IMR-90 (cell line): ENCODE data around the gene GFY. TPM values are rescaled to one million over a fixed set of nuclear protein-coding genes. Genes with fewer than 3 reads are reported as not detected.

Experiments used
- ATAC-seq: fragments of 200-7000 bp; cut with Tn5 transposase; 2 replicates; pipeline ENCODE4 v1.9.1; 2020; ENCODE audit warnings: low read depth, mild to moderate bottlenecking, moderate library complexity
- BruUV-seq: library from RNA; stranded (reverse); fragments of 400-500 nt; replicated peaks from 2 replicates; lab custom pipeline; 2021; lab: Mats Ljungman, UMichigan
- CTCF ChIA-PET: fragments of 300-600 bp; formaldehyde crosslinking; extraction: SDS; loops from one replicate; lab custom pipeline; 2021; ENCODE audit warnings: antibody characterized with exemption; lab: Yijun Ruan, JAX
- POLR2A ChIA-PET: fragments of 300-600 bp; sonication (Branson Sonifier 250); formaldehyde crosslinking; loops from one replicate; lab custom pipeline; 2022; ENCODE audit warnings: antibody characterized with exemption; ENCODE audit not compliant: unreplicated experiment; lab: Charles Lee
- DNase-seq: peaks from one replicate; pipeline ENCODE4 v3.0.0; 2013
- H2AFZ ChIP-seq: replicated peaks from 2 replicates; pipeline ENCODE3; 2013; ENCODE audit warnings: low read length, mild to moderate bottlenecking; ENCODE audit not compliant: poor library complexity
- H2AK5ac ChIP-seq: 2 replicates; pipeline ENCODE4 v1.6.1; 2013; ENCODE audit warnings: low read depth, low read length, inconsistent platforms
- H2AK9ac ChIP-seq: replicated peaks from 2 replicates; pipeline ENCODE3; 2013; ENCODE audit warnings: mild to moderate bottlenecking, low read depth, low read length, moderate library complexity; ENCODE audit not compliant: poor library complexity
- H2BK120ac ChIP-seq: 2 replicates; pipeline ENCODE4 v1.6.1; 2013; ENCODE audit warnings: low read depth, low read length, inconsistent platforms
- H2BK15ac ChIP-seq: 3 replicates; pipeline ENCODE4 v1.6.1; 2013; ENCODE audit warnings: low read depth, low read length, inconsistent platforms
- H2BK20ac ChIP-seq: 2 replicates; pipeline ENCODE4 v1.6.1; 2013; ENCODE audit warnings: low read depth, mild to moderate bottlenecking, inconsistent platforms, low read length, moderate library complexity
- H2BK5ac ChIP-seq: 2 replicates; pipeline ENCODE4 v1.6.1; 2013; ENCODE audit warnings: mild to moderate bottlenecking, low read depth, low read length, inconsistent platforms; ENCODE audit not compliant: poor library complexity, severe bottlenecking
- H3K14ac ChIP-seq: replicated peaks from 2 replicates; pipeline ENCODE4 v1.6.1; 2013; ENCODE audit warnings: low read depth, low read length, inconsistent platforms
- H3K18ac ChIP-seq: 2 replicates; pipeline ENCODE4 v1.6.1; 2013; ENCODE audit warnings: low read depth, low read length, control low read depth
- H3K23ac ChIP-seq: 2 replicates; pipeline ENCODE4 v1.6.1; 2013; ENCODE audit warnings: low read depth, low read length, inconsistent platforms
- H3K27ac ChIP-seq: 2 replicates; pipeline ENCODE4 v1.5.1; 2013; ENCODE audit warnings: mild to moderate bottlenecking, control low read depth, low read length; ENCODE audit not compliant: insufficient read depth
- H3K27me3 ChIP-seq: 2 replicates; pipeline ENCODE4 v1.6.1; 2013; ENCODE audit warnings: low read length; ENCODE audit not compliant: control insufficient read depth, insufficient read depth
- H3K36me3 ChIP-seq: 2 replicates; pipeline ENCODE4 v1.6.1; 2013; ENCODE audit warnings: low read length, mixed read lengths; ENCODE audit not compliant: control insufficient read depth, insufficient read depth
- H3K4ac ChIP-seq: 2 replicates; pipeline ENCODE4 v1.6.1; 2013; ENCODE audit warnings: low read depth, low read length, inconsistent platforms
- H3K4me1 ChIP-seq: 2 replicates; pipeline ENCODE4 v1.6.1; 2013; ENCODE audit warnings: low read length, mixed read lengths; ENCODE audit not compliant: control insufficient read depth, insufficient read depth
- H3K4me2 ChIP-seq: 2 replicates; pipeline ENCODE4 v1.6.1; 2013; ENCODE audit warnings: low read depth, mild to moderate bottlenecking, control low read depth, low read length, moderate library complexity
- H3K4me3 ChIP-seq: 2 replicates; pipeline ENCODE4 v1.5.1; 2013; ENCODE audit warnings: low read depth, mild to moderate bottlenecking, control low read depth, low read length, moderate library complexity; ENCODE audit not compliant: insufficient read depth
- H3K56ac ChIP-seq: 2 replicates; pipeline ENCODE4 v1.6.1; 2013; ENCODE audit warnings: low read length, inconsistent platforms; ENCODE audit not compliant: insufficient read depth; ENCODE audit errors: extremely low read depth
- H3K79me1 ChIP-seq, 2 experiments: 2 replicates each; pipeline ENCODE4 v1.6.1; 2013; ENCODE audit warnings: low read length in 2 of 2, inconsistent platforms in 1 of 2, low read depth in 1 of 2
- H3K9ac ChIP-seq: 2 replicates; pipeline ENCODE4 v1.6.1; 2013; ENCODE audit warnings: low read depth, low read length, control low read depth
- H3K9me1 ChIP-seq: 2 replicates; pipeline ENCODE4 v1.6.1; 2013; ENCODE audit warnings: low read length, inconsistent platforms; ENCODE audit not compliant: insufficient read depth
- H3K9me3 ChIP-seq: 2 replicates; pipeline ENCODE4 v1.6.1; 2013; ENCODE audit warnings: low read length; ENCODE audit not compliant: control insufficient read depth, insufficient read depth
- H4K20me1 ChIP-seq: 2 replicates; pipeline ENCODE4 v1.6.1; 2013; ENCODE audit warnings: low read length, inconsistent platforms; ENCODE audit not compliant: insufficient read depth
- H4K5ac ChIP-seq: 2 replicates; pipeline ENCODE4 v1.6.1; 2013; ENCODE audit warnings: mild to moderate bottlenecking, low read depth, low read length, control low read depth
- H4K8ac ChIP-seq, 2 experiments: 2 replicates each; pipeline ENCODE4 v1.6.1; 2013; ENCODE audit warnings: low read depth in 2 of 2, low read length in 2 of 2, control low read depth in 1 of 2, inconsistent platforms in 1 of 2
- H4K91ac ChIP-seq: 2 replicates; pipeline ENCODE4 v1.6.1; 2013; ENCODE audit warnings: low read depth, low read length, inconsistent platforms; ENCODE audit not compliant: insufficient read depth
- BHLHE40 ChIP-seq: fragments of 150-350 bp; IDR thresholded peaks from 2 replicates; pipeline ENCODE4 v1.6.1; 2016; ENCODE audit warnings: mild to moderate bottlenecking, low read depth, low read length
- CEBPB ChIP-seq: IDR thresholded peaks from 2 replicates; pipeline ENCODE4 v1.6.1; 2012; ENCODE audit warnings: low read depth, low read length, improper control_type of control experiment
- CHD1 ChIP-seq: IDR thresholded peaks from 2 replicates; pipeline ENCODE4 v1.6.1; 2012; ENCODE audit warnings: low read depth, low read length, improper control_type of control experiment
- CTCF ChIP-seq: conservative IDR thresholded peaks from 2 replicates; pipeline ENCODE4 v1.5.1; 2012; ENCODE audit warnings: mild to moderate bottlenecking, low read depth, low read length, improper control_type of control experiment
- ELK1 ChIP-seq: fragments of 150-350 bp; IDR thresholded peaks from 2 replicates; pipeline ENCODE4 v1.6.1; 2016; ENCODE audit warnings: low read depth, mild to moderate bottlenecking, low read length, moderate library complexity, borderline replicate concordance
- FOS ChIP-seq: fragments of 150-350 bp; IDR thresholded peaks from 2 replicates; pipeline ENCODE4 v1.6.1; 2016; ENCODE audit warnings: low read depth, low read length
- MAFK ChIP-seq: IDR thresholded peaks from 2 replicates; pipeline ENCODE4 v1.6.1; 2012; ENCODE audit warnings: low read depth, low read length, improper control_type of control experiment
- MAZ ChIP-seq: IDR thresholded peaks from 2 replicates; pipeline ENCODE4 v1.6.1; 2012; ENCODE audit warnings: low read depth, mild to moderate bottlenecking, low read length, improper control_type of control experiment, moderate library complexity, borderline replicate concordance
- MXI1 ChIP-seq: IDR thresholded peaks from 2 replicates; pipeline ENCODE4 v1.6.1; 2012; ENCODE audit warnings: low read depth, mild to moderate bottlenecking, low read length, moderate library complexity, borderline replicate concordance
- NFE2L2 ChIP-seq: fragments of 150-350 bp; IDR thresholded peaks from 2 replicates; pipeline ENCODE4 v1.6.1; 2016; ENCODE audit warnings: low read depth, mild to moderate bottlenecking, low read length
- POLR2A ChIP-seq: IDR thresholded peaks from 2 replicates; pipeline ENCODE4 v1.6.1; 2012; ENCODE audit warnings: mild to moderate bottlenecking, low read depth, low read length
- RAD21 ChIP-seq: IDR thresholded peaks from 2 replicates; pipeline ENCODE4 v1.6.1; 2012; ENCODE audit warnings: low read length, improper control_type of control experiment
- RCOR1 ChIP-seq: IDR thresholded peaks from 2 replicates; pipeline ENCODE4 v1.6.1; 2012; ENCODE audit warnings: mild to moderate bottlenecking, low read length, improper control_type of control experiment; ENCODE audit not compliant: insufficient replicate concordance
- USF2 ChIP-seq: fragments of 150-350 bp; IDR thresholded peaks from 2 replicates; pipeline ENCODE4 v1.6.1; 2017; ENCODE audit warnings: mild to moderate bottlenecking, antibody characterized with exemption, low read length, low read depth
- WGBS, 2 experiments: methylation state at CpG; one replicate each; pipeline versions ENCODE4 v1.1.5 to v1.1.7; 2013; ENCODE audit warnings: missing lambda C conversion rate in 2 of 2; ENCODE audit not compliant: insufficient read length in 1 of 2; ENCODE audit errors: extremely low coverage in 2 of 2; 5-methylcytosine and 5-hydroxymethylcytosine counted together
- dilution Hi-C: fragments of 300-500 bp; cut with HindIII; formaldehyde crosslinking; loops from one replicate; pipeline ENCODE4 v1.14.3; 2018; ENCODE audit warnings: low sequenced_read_pairs; ENCODE audit not compliant: unreplicated experiment
- in situ Hi-C: fragments of 300-500 bp; cut with MboI; formaldehyde crosslinking; loops from 3 replicates; pipeline ENCODE4 v1.14.3; 2019; ENCODE audit warnings: low sequenced_read_pairs, inconsistent platforms, mixed read lengths
- intact Hi-C: fragments of 100-400 bp; cut with micrococcal nuclease; formaldehyde crosslinking; loops from 2 replicates; pipeline ENCODE4 v1.10.0; 2022
- polyA plus RNA-seq, 3 experiments: library from polyadenylated mRNA; depleted of rRNA; stranded (reverse); fragments of >200 nt; gene quantifications; 2 replicates each; pipeline ENCODE4 v1.2.3, GENCODE V29; 2012; ENCODE audit warnings: low replicate concordance in 1 of 3
- total RNA-seq: library from RNA; depleted of rRNA; stranded (reverse); fragments of >200 nt; gene quantifications from 2 replicates; pipeline ENCODE4 v1.2.3, GENCODE V29; 2012

The GFY gene
- total and polyA plus RNA-seq, 2 of the 4 experiments (the other 2 are of a cell fraction) = not detected

- no peak overlapping the region for H2AFZ ChIP-seq
- no peak overlapping the region for H3K18ac ChIP-seq
- H3K4me3 ChIP-seq = no peak overlapping the region
- in situ Hi-C loops = loop anchor here (10.0 kb wide), 1 partner anchor 53 kb away; no protein-coding TSS in a partner anchor
- no peak overlapping the region for H3K23ac ChIP-seq
- H2BK120ac ChIP-seq = no peak overlapping the region
- H3K27ac ChIP-seq = no peak overlapping the region
- no peak overlapping the region for H4K91ac ChIP-seq
- H3K9me3 ChIP-seq = no peaks in the 10 kb centered on the region
- BruUV-seq = no TSS peak
- no peak overlapping the region for H2BK5ac ChIP-seq
- H2BK20ac ChIP-seq = no peak overlapping the region
- no peak overlapping the region for H3K9ac ChIP-seq
- no peaks in the 10 kb centered on the region for H3K27me3 ChIP-seq
- no peak overlapping the region for H3K4me2 ChIP-seq
- POLR2A ChIA-PET = no interaction called here
- H3K4ac ChIP-seq = no peak overlapping the region
- CTCF ChIA-PET = no interaction called here
- intact Hi-C loops = no loop called here
- H2AK5ac ChIP-seq = 0 out of 2 replicates have a peak overlapping the region, but pooled peaks have one; percentile 7
- H3K14ac ChIP-seq = no peak overlapping the region
- H4K5ac ChIP-seq = no peak overlapping the region
- H3K4me1 ChIP-seq = peaks cover 2% of the 10 kb centered on the region; the same call in 1 of the 2 replicates
- ATAC-seq (no peak), DNase-seq (peak; percentile 8)
- peaks cover 4% of the 10 kb centered on the region for H3K36me3 ChIP-seq
- H2BK15ac ChIP-seq = no peak overlapping the region
- peaks cover 3% of the 10 kb centered on the region; the same call in 1 of the 2 replicates for H4K20me1 ChIP-seq
- no peak overlapping the region for H3K56ac ChIP-seq
- peaks cover 10% of the 10 kb centered on the region for H3K9me1 ChIP-seq
- dilution Hi-C loops = no loop called here
- H3K79me1 ChIP-seq = peaks cover 13 to 35% of the 10 kb centered on the region in 2 experiments; a peak in 3 of 4 replicates
- H4K8ac ChIP-seq = no peak overlapping the region
- WGBS, 2 experiments = 59% methylated on average over 10 of the region's 32 CpGs; no CpG with 5 or more reads in 1 of the 2 experiments
- H2AK9ac ChIP-seq = peak overlapping the region; percentile 72
- TF ChIP-seq CEBPB (no peak), MAFK (no peak), MAZ (no peak), RAD21 (no peak), RCOR1 (no peak), ELK1 (no peak), BHLHE40 (no peak), USF2 (no peak), CHD1 (no peak), NFE2L2 (no peak), MXI1 (no peak), CTCF (no peak), POLR2A (no peak), FOS (no peak)
These were observed 22.6 kb downstream of the GFY start for GRCh38 chr19:49447485-49448431.
